HepG2 (cell line): ENCODE data around the gene SLC28A1.

ENCODE experiments used
- AHR ChIP-seq: IDR thresholded peaks from 2 replicates; pipeline ENCODE4 v1.6.1; 2018; ENCODE audit warnings: missing genetic modification reagents, missing compliant biosample characterization
- EZH2 ChIP-seq: conservative IDR thresholded peaks from 2 replicates; pipeline ENCODE4 v1.6.1; 2012; ENCODE audit warnings: mild to moderate bottlenecking, low read depth, low read length, moderate library complexity
- NCOA2 ChIP-seq: sonication (generic); formaldehyde crosslinking; IDR thresholded peaks from 2 replicates; pipeline ENCODE4 v1.8.0; 2022; ENCODE audit warnings: inconsistent platforms
- NFKB2 ChIP-seq: sonication (generic); formaldehyde crosslinking; IDR thresholded peaks from 2 replicates; pipeline ENCODE4 v1.4.0; 2020; ENCODE audit warnings: missing genetic modification reagents, borderline replicate concordance
- NR2C2 ChIP-seq: sonication (generic); formaldehyde crosslinking; IDR thresholded peaks from 2 replicates; pipeline ENCODE4 v1.4.0; 2020; ENCODE audit warnings: missing genetic modification reagents, mild to moderate bottlenecking, moderate library complexity, borderline replicate concordance
- RFX3 ChIP-seq: IDR thresholded peaks from 2 replicates; pipeline ENCODE4 v1.6.1; 2016; ENCODE audit warnings: missing biosample characterization, missing genetic modification reagents
- TMF1 ChIP-seq: sonication (generic); formaldehyde crosslinking; IDR thresholded peaks from 2 replicates; pipeline ENCODE4 v1.8.1; 2022; ENCODE audit warnings: low read depth, missing genetic modification reagents
- ZNF350 ChIP-seq: sonication (generic); formaldehyde crosslinking; IDR thresholded peaks from 2 replicates; pipeline ENCODE4 v1.4.0; 2020; ENCODE audit warnings: mild to moderate bottlenecking, low read depth, missing genetic modification reagents, borderline replicate concordance
- ZNF501 ChIP-seq: sonication (generic); formaldehyde crosslinking; IDR thresholded peaks from 2 replicates; pipeline ENCODE4 v1.5.1; 2020; ENCODE audit warnings: mild to moderate bottlenecking, moderate library complexity, missing genetic modification reagents
- ZNF768 ChIP-seq: sonication (generic); formaldehyde crosslinking; IDR thresholded peaks from 2 replicates; pipeline ENCODE4 v1.4.0; 2020; ENCODE audit warnings: missing genetic modification reagents
- ZZZ3 ChIP-seq: sonication (generic); formaldehyde crosslinking; IDR thresholded peaks from 2 replicates; pipeline ENCODE4 v1.4.0; 2020; ENCODE audit warnings: missing genetic modification reagents, mild to moderate bottlenecking, borderline replicate concordance
- TF ChIP-seq, protein P1 (sequence below), 2 experiments: IDR thresholded peaks; 2 replicates each; pipeline ENCODE4 v1.6.1; 2011 to 2012; ENCODE audit warnings: low read length in 2 of 2, borderline replicate concordance in 1 of 2, low read depth in 1 of 2, mild to moderate bottlenecking in 1 of 2, moderate library complexity in 1 of 2
- TF ChIP-seq, protein P2 (sequence below): sonication (generic); formaldehyde crosslinking; IDR thresholded peaks from 2 replicates; pipeline ENCODE4 v1.5.0; 2020; ENCODE audit warnings: mild to moderate bottlenecking, missing genetic modification reagents, moderate library complexity
- TF ChIP-seq, protein P3 (sequence below): IDR thresholded peaks from 2 replicates; pipeline ENCODE4 v1.6.1; 2016; ENCODE audit warnings: mild to moderate bottlenecking, missing biosample characterization, missing genetic modification reagents

DNA sequence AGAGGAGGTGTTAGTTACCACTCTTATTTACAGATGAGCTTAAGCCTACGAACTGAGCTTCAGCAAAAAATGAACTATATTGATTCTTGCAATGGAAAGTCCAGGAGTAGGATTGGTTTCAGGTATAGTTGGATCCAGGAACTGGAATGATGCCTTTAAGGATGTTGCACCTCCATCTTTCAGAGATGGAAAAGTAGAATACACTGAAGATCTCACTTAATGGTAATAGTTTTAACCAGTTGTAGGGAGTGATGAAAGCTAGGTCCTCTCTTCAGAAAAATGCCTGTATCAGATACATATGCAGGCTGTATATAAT, 2.5 kb downstream of the SLC28A1 start:
- TF ChIP-seq NFKB2 (CRISPR knock-in tag) (no peak), ZNF768 (CRISPR knock-in tag) (no peak), ZZZ3 (no peak), ZNF501 (no peak), ZNF350 (CRISPR knock-in tag) (no peak), RFX3 (no peak), NR2C2 (CRISPR knock-in tag) (no peak), TMF1 (CRISPR knock-in tag) (no peak), AHR (CRISPR knock-in tag) (no peak), EZH2 (no peak), NCOA2 (CRISPR knock-in tag) (no peak)
- TF ChIP-seq, protein P1, sequence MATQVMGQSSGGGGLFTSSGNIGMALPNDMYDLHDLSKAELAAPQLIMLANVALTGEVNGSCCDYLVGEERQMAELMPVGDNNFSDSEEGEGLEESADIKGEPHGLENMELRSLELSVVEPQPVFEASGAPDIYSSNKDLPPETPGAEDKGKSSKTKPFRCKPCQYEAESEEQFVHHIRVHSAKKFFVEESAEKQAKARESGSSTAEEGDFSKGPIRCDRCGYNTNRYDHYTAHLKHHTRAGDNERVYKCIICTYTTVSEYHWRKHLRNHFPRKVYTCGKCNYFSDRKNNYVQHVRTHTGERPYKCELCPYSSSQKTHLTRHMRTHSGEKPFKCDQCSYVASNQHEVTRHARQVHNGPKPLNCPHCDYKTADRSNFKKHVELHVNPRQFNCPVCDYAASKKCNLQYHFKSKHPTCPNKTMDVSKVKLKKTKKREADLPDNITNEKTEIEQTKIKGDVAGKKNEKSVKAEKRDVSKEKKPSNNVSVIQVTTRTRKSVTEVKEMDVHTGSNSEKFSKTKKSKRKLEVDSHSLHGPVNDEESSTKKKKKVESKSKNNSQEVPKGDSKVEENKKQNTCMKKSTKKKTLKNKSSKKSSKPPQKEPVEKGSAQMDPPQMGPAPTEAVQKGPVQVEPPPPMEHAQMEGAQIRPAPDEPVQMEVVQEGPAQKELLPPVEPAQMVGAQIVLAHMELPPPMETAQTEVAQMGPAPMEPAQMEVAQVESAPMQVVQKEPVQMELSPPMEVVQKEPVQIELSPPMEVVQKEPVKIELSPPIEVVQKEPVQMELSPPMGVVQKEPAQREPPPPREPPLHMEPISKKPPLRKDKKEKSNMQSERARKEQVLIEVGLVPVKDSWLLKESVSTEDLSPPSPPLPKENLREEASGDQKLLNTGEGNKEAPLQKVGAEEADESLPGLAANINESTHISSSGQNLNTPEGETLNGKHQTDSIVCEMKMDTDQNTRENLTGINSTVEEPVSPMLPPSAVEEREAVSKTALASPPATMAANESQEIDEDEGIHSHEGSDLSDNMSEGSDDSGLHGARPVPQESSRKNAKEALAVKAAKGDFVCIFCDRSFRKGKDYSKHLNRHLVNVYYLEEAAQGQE (IDR thresholded peaks at IDR 0.05; ENCODE audit: borderline replicate concordance in 1 of 2, low read depth in 1 of 2, low read length in 2 of 2) = no peak
- TF ChIP-seq, protein P2, sequence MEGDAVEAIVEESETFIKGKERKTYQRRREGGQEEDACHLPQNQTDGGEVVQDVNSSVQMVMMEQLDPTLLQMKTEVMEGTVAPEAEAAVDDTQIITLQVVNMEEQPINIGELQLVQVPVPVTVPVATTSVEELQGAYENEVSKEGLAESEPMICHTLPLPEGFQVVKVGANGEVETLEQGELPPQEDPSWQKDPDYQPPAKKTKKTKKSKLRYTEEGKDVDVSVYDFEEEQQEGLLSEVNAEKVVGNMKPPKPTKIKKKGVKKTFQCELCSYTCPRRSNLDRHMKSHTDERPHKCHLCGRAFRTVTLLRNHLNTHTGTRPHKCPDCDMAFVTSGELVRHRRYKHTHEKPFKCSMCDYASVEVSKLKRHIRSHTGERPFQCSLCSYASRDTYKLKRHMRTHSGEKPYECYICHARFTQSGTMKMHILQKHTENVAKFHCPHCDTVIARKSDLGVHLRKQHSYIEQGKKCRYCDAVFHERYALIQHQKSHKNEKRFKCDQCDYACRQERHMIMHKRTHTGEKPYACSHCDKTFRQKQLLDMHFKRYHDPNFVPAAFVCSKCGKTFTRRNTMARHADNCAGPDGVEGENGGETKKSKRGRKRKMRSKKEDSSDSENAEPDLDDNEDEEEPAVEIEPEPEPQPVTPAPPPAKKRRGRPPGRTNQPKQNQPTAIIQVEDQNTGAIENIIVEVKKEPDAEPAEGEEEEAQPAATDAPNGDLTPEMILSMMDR (CRISPR knock-in tag) = no peak
- TF ChIP-seq, protein P3, sequence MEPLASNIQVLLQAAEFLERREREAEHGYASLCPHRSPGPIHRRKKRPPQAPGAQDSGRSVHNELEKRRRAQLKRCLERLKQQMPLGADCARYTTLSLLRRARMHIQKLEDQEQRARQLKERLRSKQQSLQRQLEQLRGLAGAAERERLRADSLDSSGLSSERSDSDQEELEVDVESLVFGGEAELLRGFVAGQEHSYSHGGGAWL (CRISPR knock-in tag) = no peak
